K562 (cell line): Measurements from ENCODE around the gene ZEB2. TPM values are rescaled to one million over a fixed set of nuclear protein-coding genes. Genes with fewer than 3 reads are reported as not detected.

Experiments
- CBFA2T2 ChIP-seq: fragments of 450-650 bp; conservative IDR thresholded peaks from 2 replicates; pipeline ENCODE4 v1.6.1; 2017; ENCODE audit warnings: mild to moderate bottlenecking
- ETV1 ChIP-seq: fragments of 450-650 bp; conservative IDR thresholded peaks from 2 replicates; pipeline ENCODE4 v1.6.1; 2016; ENCODE audit warnings: missing genetic modification characterization, control low read depth, low read depth, missing compliant biosample characterization
- ETV5 ChIP-seq: sonication (generic); formaldehyde crosslinking; IDR thresholded peaks from 2 replicates; pipeline ENCODE4 v1.4.0; 2020; ENCODE audit warnings: low read depth, mild to moderate bottlenecking, missing genetic modification reagents
- GATAD2A ChIP-seq: fragments of 450-650 bp; IDR thresholded peaks from 2 replicates; pipeline ENCODE4 v1.6.1; 2017
- JUN ChIP-seq, 2 experiments: sonication (generic) in 1 of 2; formaldehyde crosslinking in 1 of 2; IDR thresholded peaks; 2 replicates each; pipeline versions ENCODE4 v1.6.1 to v1.8.0; 2012 to 2022; ENCODE audit warnings: borderline replicate concordance in 2 of 2, mild to moderate bottlenecking in 2 of 2, improper control_type of control experiment in 1 of 2, low read depth in 1 of 2, low read length in 1 of 2, missing genetic modification reagents in 1 of 2
- LARP7 ChIP-seq: fragments of 450-650 bp; IDR thresholded peaks from 2 replicates; pipeline ENCODE4 v1.6.1; 2016
- MAFK ChIP-seq: IDR thresholded peaks from 2 replicates; pipeline ENCODE4 v1.6.1; 2011; ENCODE audit warnings: low read length, improper control_type of control experiment
- MBD2 ChIP-seq: sonication (generic); IDR thresholded peaks from 2 replicates; pipeline ENCODE4 v1.6.1; 2016; ENCODE audit warnings: low read depth, borderline replicate concordance
- NCOA2 ChIP-seq, 2 experiments: fragments of 450-650 bp; IDR thresholded peaks; 2 replicates each; pipeline ENCODE4 v1.6.1; 2018; ENCODE audit warnings: mild to moderate bottlenecking in 2 of 2, moderate library complexity in 1 of 2; ENCODE audit not compliant: partially characterized antibody in 2 of 2
- NFATC3 ChIP-seq: fragments of 450-650 bp; IDR thresholded peaks from 2 replicates; pipeline ENCODE4 v1.6.1; 2017; ENCODE audit warnings: mild to moderate bottlenecking
- RUNX1 ChIP-seq: sonication (generic); IDR thresholded peaks from 2 replicates; pipeline ENCODE4 v1.6.1; 2016; ENCODE audit warnings: antibody characterized with exemption, low read depth
- SRF ChIP-seq, 2 experiments: fragments of 250-450, 450-650 bp in 1 of 2; sonication (Bioruptor Pico) in 1 of 2; sonication (generic) in 1 of 2; formaldehyde crosslinking; IDR thresholded peaks; 2 replicates each; pipeline versions ENCODE4 v1.5.0 to v1.5.1; 2020 to 2022; ENCODE audit warnings: mild to moderate bottlenecking in 1 of 2, missing genetic modification reagents in 1 of 2
- STAG1 ChIP-seq: sonication (generic); formaldehyde crosslinking; IDR thresholded peaks from 2 replicates; pipeline ENCODE4 v1.5.0; 2020; ENCODE audit warnings: missing genetic modification reagents, borderline replicate concordance
- TOE1 ChIP-seq, 2 experiments: fragments of 450-650 bp in 1 of 2; sonication (generic) in 1 of 2; formaldehyde crosslinking in 1 of 2; IDR thresholded peaks; 2 replicates each; pipeline versions ENCODE4 v1.7.1 to v1.8.0; 2016 to 2022; ENCODE audit warnings: borderline replicate concordance in 2 of 2, mild to moderate bottlenecking in 2 of 2, antibody characterized with exemption in 1 of 2, inconsistent platforms in 1 of 2, low read depth in 1 of 2, missing genetic modification reagents in 1 of 2, moderate library complexity in 1 of 2
- polyA plus RNA-seq, 8 experiments: library from polyadenylated mRNA; depleted of rRNA in 4 of 8; stranded (reverse) in 5 of 8; unstranded in 3 of 8; fragments of >200 nt; fragmentation: Nextera tagmentation in 2 of 8; fragmentation: Illumina TruSeq in 1 of 8; extraction: Ambion mirVana in 2 of 8; extraction: Trizol in 1 of 8; gene quantifications; 2 replicates each; pipeline versions ENCODE4 v1.2.1 to v1.2.3, GENCODE V29; 2011 to 2014; ENCODE audit warnings: inconsistent platforms in 1 of 8, missing spikeins in 1 of 8
- total RNA-seq, 7 experiments: library from RNA; depleted of rRNA in 6 of 7; stranded (reverse); fragments of >200 nt in 6 of 7; fragmentation: Illumina TruSeq in 2 of 7; extraction: Trizol in 2 of 7; gene quantifications; 2 replicates each; pipeline versions ENCODE4 v1.2.1 to v1.2.3, GENCODE V29; 2011 to 2021; ENCODE audit warnings: low replicate concordance in 1 of 7
- TF ChIP-seq, protein P1 (sequence below), 2 experiments: fragments of 450-650 bp in 1 of 2; sonication (generic) in 1 of 2; formaldehyde crosslinking in 1 of 2; IDR thresholded peaks; 2 replicates each; pipeline versions ENCODE4 v1.7.1 to v1.9.0; 2016 to 2022; ENCODE audit warnings: inconsistent platforms in 1 of 2, mild to moderate bottlenecking in 1 of 2, missing genetic modification reagents in 1 of 2

The ZEB2 gene
- total and polyA plus RNA-seq, 9 of the 15 experiments (the other 6 are each of a cell fraction or from before 2014, with no cell fraction given) = 15.1 to 113 (median 72.3) TPM

DNA sequence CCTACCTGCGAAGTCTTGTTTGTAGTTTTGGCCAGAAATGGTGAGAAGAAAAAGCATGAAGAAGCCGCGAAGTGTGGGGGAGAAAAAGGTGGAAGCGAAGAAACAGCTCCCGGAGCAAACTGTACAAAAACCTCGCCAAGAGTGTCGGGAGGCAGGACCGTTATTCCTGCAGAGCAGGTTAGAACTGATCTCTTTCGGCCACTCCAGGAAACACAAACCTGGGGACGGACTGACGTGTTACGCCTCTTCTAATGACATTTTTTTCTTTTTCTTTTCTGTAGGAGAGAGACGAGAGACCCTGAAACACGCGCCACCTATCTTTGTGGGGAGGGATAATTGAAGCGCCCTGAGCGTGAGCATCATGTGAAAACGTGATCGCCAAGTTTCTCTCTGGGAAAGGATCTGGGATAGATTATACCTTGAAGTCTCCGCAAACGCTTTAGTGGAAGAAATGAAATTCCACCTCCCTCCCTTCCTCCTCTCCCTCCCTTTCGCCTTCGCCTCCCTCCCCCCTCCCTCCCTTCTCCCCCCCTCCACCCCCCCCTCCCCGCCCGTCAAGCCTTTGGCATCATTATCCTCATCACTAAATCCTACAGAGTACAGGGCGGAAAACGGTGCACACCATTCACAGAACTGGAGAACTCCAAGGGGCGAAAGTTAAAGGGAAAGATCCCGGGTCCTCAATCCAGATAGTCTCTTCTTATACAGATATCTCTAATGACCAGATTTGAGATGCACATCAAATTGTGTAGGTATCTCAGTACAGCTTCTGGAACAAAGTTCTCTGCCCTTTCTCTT lies at the start of gene ZEB2 (continued):
- TF ChIP-seq TOE1 (IDR thresholded peaks at IDR 0.05; ENCODE audit: borderline replicate concordance) (peak; percentile 66; the same call in 1 of the 2 replicates), TOE1 (CRISPR knock-in tag; IDR thresholded peaks at IDR 0.05; ENCODE audit: borderline replicate concordance, low read depth) (no peak), ETV1 (tag) (peak; percentile 37; the same call in 1 of the 2 replicates), RUNX1 (no peak), STAG1 (CRISPR knock-in tag) (no peak), JUN (IDR thresholded peaks at IDR 0.05; ENCODE audit: borderline replicate concordance, low read depth, low read length) (no peak), JUN (CRISPR knock-in tag; IDR thresholded peaks at IDR 0.05; ENCODE audit: borderline replicate concordance) (no peak), GATAD2A (peak; percentile 62; the same call in 1 of the 2 replicates), SRF (CRISPR knock-in tag; IDR thresholded peaks at IDR 0.05) (peak in 1 of 2 experiments; percentile 57; a peak in 1 of 4 replicates), NCOA2 (IDR thresholded peaks at IDR 0.05; ENCODE audit: partially characterized antibody in 2 of 2) (peak in 1 of 2 experiments; percentile 68), CBFA2T2 (0 out of 2 replicates have a peak, but pooled peaks have one; percentile 7), MAFK (no peak), ETV5 (CRISPR knock-in tag) (peak; percentile 55; the same call in 1 of the 2 replicates), LARP7 (peak; percentile 94; the same call in 1 of the 2 replicates), MBD2 (peak; percentile 62; the same call in 1 of the 2 replicates), NFATC3 (peak; percentile 66)
- TF ChIP-seq, protein P1, sequence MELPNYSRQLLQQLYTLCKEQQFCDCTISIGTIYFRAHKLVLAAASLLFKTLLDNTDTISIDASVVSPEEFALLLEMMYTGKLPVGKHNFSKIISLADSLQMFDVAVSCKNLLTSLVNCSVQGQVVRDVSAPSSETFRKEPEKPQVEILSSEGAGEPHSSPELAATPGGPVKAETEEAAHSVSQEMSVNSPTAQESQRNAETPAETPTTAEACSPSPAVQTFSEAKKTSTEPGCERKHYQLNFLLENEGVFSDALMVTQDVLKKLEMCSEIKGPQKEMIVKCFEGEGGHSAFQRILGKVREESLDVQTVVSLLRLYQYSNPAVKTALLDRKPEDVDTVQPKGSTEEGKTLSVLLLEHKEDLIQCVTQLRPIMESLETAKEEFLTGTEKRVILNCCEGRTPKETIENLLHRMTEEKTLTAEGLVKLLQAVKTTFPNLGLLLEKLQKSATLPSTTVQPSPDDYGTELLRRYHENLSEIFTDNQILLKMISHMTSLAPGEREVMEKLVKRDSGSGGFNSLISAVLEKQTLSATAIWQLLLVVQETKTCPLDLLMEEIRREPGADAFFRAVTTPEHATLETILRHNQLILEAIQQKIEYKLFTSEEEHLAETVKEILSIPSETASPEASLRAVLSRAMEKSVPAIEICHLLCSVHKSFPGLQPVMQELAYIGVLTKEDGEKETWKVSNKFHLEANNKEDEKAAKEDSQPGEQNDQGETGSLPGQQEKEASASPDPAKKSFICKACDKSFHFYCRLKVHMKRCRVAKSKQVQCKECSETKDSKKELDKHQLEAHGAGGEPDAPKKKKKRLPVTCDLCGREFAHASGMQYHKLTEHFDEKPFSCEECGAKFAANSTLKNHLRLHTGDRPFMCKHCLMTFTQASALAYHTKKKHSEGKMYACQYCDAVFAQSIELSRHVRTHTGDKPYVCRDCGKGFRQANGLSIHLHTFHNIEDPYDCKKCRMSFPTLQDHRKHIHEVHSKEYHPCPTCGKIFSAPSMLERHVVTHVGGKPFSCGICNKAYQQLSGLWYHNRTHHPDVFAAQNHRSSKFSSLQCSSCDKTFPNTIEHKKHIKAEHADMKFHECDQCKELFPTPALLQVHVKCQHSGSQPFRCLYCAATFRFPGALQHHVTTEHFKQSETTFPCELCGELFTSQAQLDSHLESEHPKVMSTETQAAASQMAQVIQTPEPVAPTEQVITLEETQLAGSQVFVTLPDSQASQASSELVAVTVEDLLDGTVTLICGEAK (IDR thresholded peaks at IDR 0.05) = peak; percentile 79
- TF ChIP-seq, protein P1 (CRISPR knock-in tag; IDR thresholded peaks at IDR 0.05) = no peak
